ENCODE results near the gene SPATA9.

DNA sequence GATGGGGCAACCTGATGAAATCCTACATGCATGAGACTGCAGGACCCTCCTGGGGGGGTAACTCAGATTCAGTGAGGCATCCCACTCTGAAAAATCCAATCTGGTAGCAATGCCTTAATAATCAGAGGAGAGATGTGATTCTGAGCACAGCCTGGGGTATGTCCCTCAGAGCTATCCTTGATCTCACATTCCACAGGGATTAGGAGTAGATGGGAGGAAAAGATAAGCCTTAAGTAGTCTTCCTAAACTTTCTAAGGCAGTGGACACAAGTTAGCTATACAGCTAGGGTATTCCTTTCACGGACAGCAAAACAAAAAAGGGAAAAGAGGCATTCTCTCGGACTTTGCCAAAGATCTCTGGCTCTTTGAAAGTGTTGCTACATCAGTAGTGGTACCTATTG lies 3.9 kb upstream of the SPATA9 start:
- TF ChIP-seq, protein P1, sequence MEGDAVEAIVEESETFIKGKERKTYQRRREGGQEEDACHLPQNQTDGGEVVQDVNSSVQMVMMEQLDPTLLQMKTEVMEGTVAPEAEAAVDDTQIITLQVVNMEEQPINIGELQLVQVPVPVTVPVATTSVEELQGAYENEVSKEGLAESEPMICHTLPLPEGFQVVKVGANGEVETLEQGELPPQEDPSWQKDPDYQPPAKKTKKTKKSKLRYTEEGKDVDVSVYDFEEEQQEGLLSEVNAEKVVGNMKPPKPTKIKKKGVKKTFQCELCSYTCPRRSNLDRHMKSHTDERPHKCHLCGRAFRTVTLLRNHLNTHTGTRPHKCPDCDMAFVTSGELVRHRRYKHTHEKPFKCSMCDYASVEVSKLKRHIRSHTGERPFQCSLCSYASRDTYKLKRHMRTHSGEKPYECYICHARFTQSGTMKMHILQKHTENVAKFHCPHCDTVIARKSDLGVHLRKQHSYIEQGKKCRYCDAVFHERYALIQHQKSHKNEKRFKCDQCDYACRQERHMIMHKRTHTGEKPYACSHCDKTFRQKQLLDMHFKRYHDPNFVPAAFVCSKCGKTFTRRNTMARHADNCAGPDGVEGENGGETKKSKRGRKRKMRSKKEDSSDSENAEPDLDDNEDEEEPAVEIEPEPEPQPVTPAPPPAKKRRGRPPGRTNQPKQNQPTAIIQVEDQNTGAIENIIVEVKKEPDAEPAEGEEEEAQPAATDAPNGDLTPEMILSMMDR (IDR thresholded peaks at IDR 0.05), result no peak
- no peak for TF ChIP-seq POLR2AphosphoS5 (IDR thresholded peaks at IDR 0.05)
- TF ChIP-seq EP300 (IDR thresholded peaks at IDR 0.05), result no peak

Measured in sigmoid colon (tissue), 4 donors.